Endothelial cell of hepatic sinusoid (primary cell): ENCODE measurements around the gene SMIM34.
"Not testable (repeated sequence)": the region's sequence is repeated elsewhere in the genome, so short reads cannot be mapped to it uniquely, and the experiment has no call there.

Source experiments
- in situ Hi-C: cut with HindIII; loops from 2 replicates; pipeline ENCODE4 v1.10.0; 2017; ENCODE audit warnings: low sequenced_read_pairs

Gene SMIM34, protein sequence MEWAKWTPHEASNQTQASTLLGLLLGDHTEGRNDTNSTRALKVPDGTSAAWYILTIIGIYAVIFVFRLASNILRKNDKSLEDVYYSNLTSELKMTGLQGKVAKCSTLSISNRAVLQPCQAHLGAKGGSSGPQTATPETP

DNA sequence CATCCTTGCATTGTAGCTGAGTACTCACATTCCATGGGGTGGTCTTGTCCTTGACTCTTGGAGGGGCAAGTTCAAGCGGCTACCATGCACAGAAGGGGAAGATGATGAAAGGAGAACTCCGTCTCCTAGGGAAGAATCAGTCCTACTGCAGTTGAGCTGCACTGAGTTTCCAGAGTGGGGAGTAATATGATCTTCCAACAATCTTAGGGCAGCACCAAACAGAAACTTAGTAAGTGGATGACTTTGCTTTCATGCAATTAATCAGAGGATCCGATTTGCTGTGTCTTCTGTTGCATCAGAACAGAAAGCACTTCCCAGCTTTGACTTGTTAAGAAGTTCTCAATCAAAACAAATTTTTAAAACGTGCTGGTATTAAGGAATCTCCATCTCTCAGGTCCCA, at the start of gene SMIM34:
Gene SMIM34, minus strand, starts transcription at position 147 of the 400 bp plus-strand sequence. Its CDS starts 112 bp downstream, at position 35.
- in situ Hi-C loops = not testable (repeated sequence)

- in situ Hi-C loops = not testable (repeated sequence)
These were observed 43.6 kb upstream of the SMIM34 start for GRCh38 chr21:34467333-34467732.

- in situ Hi-C loops = not testable (repeated sequence)
These were observed 35.7 kb upstream of the SMIM34 start for GRCh38 chr21:34459426-34459825.

DNA sequence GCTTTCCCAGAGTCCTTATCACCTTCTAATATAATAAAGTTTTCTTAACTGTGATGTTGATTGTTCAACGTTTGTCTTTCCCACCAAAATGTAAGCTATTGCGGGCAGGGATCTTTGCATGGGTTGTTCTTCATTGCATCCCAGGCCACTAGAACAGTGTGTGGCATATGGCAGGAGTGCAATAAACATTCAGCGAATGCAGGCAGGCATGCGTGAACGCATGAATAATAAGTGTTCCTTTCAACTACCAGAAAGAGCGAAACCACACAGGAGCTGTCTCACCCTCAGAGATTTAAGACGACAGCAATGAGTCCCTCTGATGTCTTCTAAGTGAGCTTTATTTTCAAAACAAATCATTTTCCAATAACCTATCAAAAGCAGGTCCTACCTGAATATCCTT, 34.5 kb upstream of the SMIM34 start:
- in situ Hi-C loops = not testable (repeated sequence)

GRCh38 chr21:34456180-34456579, 32.4 kb upstream of the SMIM34 start:
- in situ Hi-C loops = not testable (repeated sequence)

- in situ Hi-C loops = not testable (repeated sequence)
These were observed 31.9 kb upstream of the SMIM34 start for GRCh38 chr21:34455628-34456027.

- in situ Hi-C loops = not testable (repeated sequence)
These were observed 23.3 kb upstream of the SMIM34 start for GRCh38 chr21:34447018-34447417.

- in situ Hi-C loops = not testable (repeated sequence)
These were observed 19.7 kb upstream of the SMIM34 start for GRCh38 chr21:34443486-34443885.

DNA sequence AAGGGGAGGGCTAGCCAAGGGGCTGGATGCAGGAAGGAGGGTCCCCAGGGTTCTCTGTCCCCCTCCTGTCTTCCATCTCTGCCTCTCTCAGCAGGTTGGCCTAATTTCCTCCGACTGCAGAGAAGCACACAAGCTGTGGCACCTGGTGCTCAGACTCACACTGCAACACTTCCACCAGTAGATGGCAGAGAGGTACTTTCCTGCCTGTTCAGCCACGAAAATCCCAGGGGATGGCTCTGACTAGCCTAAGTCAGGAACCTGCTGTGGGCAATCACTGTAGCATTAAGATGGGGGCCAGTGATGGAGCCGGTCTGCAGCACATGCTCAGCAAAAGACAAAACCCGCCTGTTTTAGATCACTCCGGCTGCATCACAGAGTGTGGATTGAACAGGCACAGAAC, 6.0 kb upstream of the SMIM34 start:
- in situ Hi-C loops = not testable (repeated sequence)

DNA sequence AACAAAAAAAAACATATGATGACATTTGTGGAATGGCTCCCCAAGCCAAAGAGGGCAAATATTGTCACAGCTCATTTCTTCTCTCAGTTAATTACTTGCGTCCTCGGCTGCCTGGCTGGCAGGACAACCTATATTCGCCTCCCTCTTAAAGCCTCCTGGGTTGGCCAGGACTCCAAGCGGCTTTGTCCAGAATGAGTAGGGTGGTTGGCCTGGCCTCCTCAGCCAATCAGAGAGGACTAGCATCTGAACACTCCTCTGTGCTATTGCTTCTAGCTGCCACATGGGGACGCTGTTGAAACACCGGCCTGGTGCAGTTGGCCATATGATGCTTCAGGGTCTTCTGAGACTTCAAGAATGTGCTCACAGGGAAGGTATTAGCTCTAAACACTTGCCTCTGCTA, 4.7 kb upstream of the SMIM34 start:
- in situ Hi-C loops = not testable (repeated sequence)

- in situ Hi-C loops = not testable (repeated sequence)
These were observed 3.6 kb upstream of the SMIM34 start for GRCh38 chr21:34427339-34427738.

DNA sequence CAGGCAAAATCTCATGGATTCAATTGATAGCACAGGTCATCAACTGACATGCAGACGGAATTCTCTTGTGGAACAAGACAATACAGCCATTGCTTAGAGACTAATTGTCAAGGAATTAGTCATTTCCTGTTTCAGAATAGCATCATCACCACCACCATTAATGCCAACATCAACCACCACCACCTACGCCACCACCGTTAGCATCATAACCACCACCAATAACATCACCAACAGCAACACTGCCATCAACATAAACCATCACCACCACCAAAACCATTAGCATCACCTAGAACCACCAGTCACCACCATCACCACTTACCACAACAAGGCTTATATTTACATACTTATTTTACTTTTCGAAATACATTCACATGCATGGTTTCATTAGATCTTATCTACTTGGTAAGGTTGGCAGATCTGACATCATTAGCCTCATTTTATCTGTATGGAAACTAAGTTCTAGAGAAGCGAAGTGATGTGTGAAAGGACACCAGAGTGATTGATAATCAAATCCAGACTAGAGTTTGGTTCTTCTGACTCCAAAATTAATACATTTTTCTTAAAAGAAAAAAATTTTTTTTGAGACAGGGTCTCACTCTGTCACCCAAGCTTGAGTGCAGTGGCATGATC, 6.2 kb downstream of the SMIM34 start:
- in situ Hi-C loops = not testable (repeated sequence)

- in situ Hi-C loops = not testable (repeated sequence)
These were observed 16.5 kb downstream of the SMIM34 start for GRCh38 chr21:34407294-34407693.

DNA sequence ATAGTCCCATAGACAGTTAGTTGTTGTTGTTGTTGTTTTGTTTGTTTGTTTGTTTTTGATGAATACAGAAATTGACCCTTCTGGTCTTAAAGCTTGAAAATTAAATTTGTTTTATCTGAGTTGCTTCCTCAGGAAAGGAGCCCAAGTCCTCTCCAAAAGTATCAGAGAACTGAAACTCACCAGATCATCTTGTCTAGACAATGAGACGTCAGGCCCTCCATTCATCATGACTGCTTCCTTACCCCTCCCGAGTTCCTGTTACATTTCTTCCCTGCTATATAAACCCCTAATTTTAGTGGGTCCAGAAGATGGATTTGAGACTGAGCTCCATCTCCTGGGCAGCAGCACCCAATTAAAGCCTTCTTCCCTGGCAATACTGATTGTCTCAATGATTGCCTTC, 17.1 kb downstream of the SMIM34 start:
- in situ Hi-C loops = not testable (repeated sequence)

- in situ Hi-C loops = not testable (repeated sequence)
These were observed 17.6 kb downstream of the SMIM34 start for GRCh38 chr21:34406102-34406501.

DNA sequence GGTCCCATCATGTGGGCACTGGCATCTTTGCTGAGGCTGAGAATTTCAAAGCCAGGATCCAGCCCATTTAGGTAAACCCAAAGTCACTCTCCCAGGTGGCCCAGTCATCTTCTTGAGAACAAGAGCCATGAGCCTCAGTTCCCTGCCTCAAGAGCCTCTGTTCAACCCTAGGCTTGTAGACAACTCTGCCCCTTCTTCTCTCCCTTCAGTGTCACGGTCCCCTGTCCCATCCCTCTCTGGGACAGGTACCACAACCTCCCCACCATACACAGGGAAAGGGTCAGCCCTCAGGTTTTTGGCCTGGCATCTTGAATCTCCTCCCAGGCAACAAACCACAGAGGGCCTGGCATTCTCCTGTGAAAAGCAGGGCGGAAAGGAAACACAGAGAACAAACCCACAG, 18.1 kb downstream of the SMIM34 start:
- in situ Hi-C loops = not testable (repeated sequence)

DNA sequence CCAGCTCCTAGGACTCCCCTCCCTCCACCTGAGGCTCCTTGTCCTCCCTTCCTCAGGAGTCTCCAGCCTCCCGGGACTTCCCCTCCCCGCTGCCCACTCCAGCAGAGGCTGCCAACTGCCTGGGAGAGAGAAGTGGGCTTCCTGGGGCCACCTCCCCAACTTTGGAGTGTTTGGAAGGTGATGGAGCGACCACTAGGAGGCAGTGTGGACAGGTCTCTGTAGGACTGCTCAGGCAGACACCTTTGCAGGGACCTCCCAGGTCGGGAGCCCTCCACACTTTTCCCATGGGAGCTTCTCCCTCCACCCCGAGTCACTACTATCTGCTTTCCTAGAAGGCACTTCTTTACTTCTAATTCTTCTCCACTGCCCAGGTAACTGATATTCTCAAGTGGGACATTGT, 19.0 kb downstream of the SMIM34 start:
- in situ Hi-C loops = not testable (repeated sequence)

- in situ Hi-C loops = not testable (repeated sequence)
These were observed 23.2 kb downstream of the SMIM34 start for GRCh38 chr21:34400522-34400921.

GRCh38 chr21:34383724-34384415, 39.9 kb downstream of the SMIM34 start:
- in situ Hi-C loops = not testable (repeated sequence)

GRCh38 chr21:34383138-34383537, 40.6 kb downstream of the SMIM34 start:
- in situ Hi-C loops = not testable (repeated sequence)

DNA sequence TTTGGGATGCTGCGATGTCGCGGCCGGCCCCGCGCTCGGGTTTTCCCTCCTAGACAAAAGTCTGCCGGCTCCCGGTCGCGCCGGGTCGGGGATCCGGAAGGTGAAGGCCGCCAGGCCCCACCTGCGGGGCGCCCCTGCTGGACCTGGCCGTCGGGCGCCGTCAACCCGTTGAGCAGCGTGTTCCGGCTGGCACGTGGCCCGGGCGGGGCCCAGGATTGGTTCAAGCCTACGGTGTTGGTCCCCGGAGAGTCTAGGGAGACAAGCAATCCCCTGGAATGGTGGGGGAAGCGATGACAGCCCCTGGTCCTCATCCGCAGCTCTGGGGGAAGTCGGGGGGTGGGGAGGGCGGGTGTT, 48.2 kb downstream of the SMIM34 start:
- in situ Hi-C loops = not testable (repeated sequence)

DNA sequence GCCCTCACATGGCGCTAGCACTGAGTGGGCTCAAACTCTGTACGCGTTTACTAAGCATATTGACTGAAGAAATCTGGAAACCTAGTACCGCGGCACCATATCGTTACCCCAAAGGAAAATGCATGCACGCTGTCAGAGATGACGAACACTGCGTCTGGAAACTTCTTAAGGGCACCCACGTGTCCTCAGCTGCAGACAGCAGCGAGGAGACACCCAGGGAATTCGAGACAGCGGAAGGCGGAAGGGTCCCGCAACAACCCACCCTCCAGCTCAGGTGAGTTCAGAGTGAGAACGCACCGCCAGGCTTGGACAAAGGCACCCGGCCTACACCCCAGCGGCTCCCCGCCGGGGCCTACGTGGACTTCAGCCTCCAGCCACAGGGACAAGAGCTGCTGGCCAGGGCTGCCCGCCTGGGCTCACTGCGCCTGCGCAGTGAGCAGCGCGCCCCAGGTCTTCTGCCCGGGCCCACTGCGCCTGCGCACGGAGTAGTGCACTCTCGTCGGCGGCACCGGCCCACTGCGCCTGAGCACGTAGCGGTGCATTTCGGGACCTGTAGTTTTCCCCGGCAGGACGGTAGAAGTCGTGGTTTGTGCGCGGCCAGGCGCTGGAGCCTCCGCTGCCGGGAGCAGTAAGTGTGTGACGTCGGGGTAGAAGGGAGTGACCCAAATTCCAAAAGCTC, 48.7 kb downstream of the SMIM34 start, which contains the start of gene SMIM11:
Gene SMIM11, plus strand, starts transcription at position 568 of the 679 bp plus-strand sequence. CDS start 3,998 bp downstream, outside the sequence.
- in situ Hi-C loops = not testable (repeated sequence)
